Natural killer cell treated with Interleukin-12 subunit alpha and Interleukin-12 subunit beta and Interleukin-15 and Interleukin-18, amount 100 ng/mL, for 72 hours (primary cell): ENCODE data around the gene KRTAP10-6. TPM values are rescaled to one million over a fixed set of nuclear protein-coding genes. Genes with fewer than 3 reads are reported as not detected.
A peak's percentile ranks its signal among the peaks of the same experiment; 100 is the strongest.
"Not testable (repeated sequence)": the region's sequence is repeated elsewhere in the genome, so short reads cannot be mapped to it uniquely, and the experiment has no call there.

Experiments
- ATAC-seq, 2 donors: fragments of 150-1000 bp; cut with Tn5 transposase in 1 of 2; sonication (Bioruptor Pico), chemical (Tn5 transposase) in 1 of 2; 2 replicates each; pipeline ENCODE4 v1.10.0; 2021
- DNase-seq: peaks from one replicate; pipeline ENCODE4 v3.0.0; 2022; ENCODE audit warnings: low spot score
- H3K27ac Mint-ChIP-seq, 2 donors: 1 replicate in 1 of 2; 2 replicates in 1 of 2; pipeline ENCODE4 v1.8.0; 2022; ENCODE audit warnings: mixed read lengths in 2 of 2, mild to moderate bottlenecking in 1 of 2, moderate library complexity in 1 of 2
- H3K27me3 Mint-ChIP-seq, 2 donors: 1 replicate in 1 of 2; 2 replicates in 1 of 2; pipeline ENCODE4 v1.8.0; 2022; ENCODE audit warnings: mixed read lengths in 2 of 2
- H3K36me3 Mint-ChIP-seq: one replicate; pipeline ENCODE4 v1.8.0; 2022; ENCODE audit warnings: mixed read lengths
- H3K4me1 Mint-ChIP-seq, 2 donors: 1 replicate in 1 of 2; 2 replicates in 1 of 2; pipeline ENCODE4 v1.8.0; 2022; ENCODE audit warnings: low read depth in 2 of 2, mixed read lengths in 2 of 2, mild to moderate bottlenecking in 1 of 2
- H3K4me3 Mint-ChIP-seq: one replicate; pipeline ENCODE4 v1.8.0; 2022; ENCODE audit warnings: mixed read lengths
- H3K9me3 Mint-ChIP-seq: 2 replicates; pipeline ENCODE4 v1.8.0; 2022; ENCODE audit warnings: mixed read lengths
- total RNA-seq, 2 donors: library from RNA; stranded (reverse); gene quantifications; one replicate each; pipeline ENCODE4 v1.2.3, GENCODE V29; 2022

Gene KRTAP10-6
- total RNA-seq, 2 donors from 2014 or later, result not detected

GRCh38 chr21:44600118-44600978 is 8.0 kb upstream of the KRTAP10-6 start, which contains the start of gene KRTAP10-7:
TSS of gene KRTAP10-7 (plus strand) at chr21:44600597. CDS start at chr21:44600622, 25 bp downstream.
- not testable (repeated sequence) for ATAC-seq, H3K9me3 Mint-ChIP-seq, DNase-seq, H3K4me1 Mint-ChIP-seq, H3K27ac Mint-ChIP-seq, H3K4me3 Mint-ChIP-seq, H3K36me3 Mint-ChIP-seq
- peaks cover 16 to 20% of the 10 kb centered on the region in 2 donors for H3K27me3 Mint-ChIP-seq

GRCh38 chr21:44599264-44600029 is 7.1 kb upstream of the KRTAP10-6 start:
- Mint-ChIP-seq H3K36me3 (no peaks in the 10 kb centered on the region), H3K4me1 (no peaks in the 10 kb centered on the region), H3K27me3 (peaks cover 8 to 20% of the 10 kb centered on the region in 2 donors), H3K4me3 (no peak overlapping the region), H3K9me3 (no peaks in the 10 kb centered on the region), H3K27ac (no peak overlapping the region)
- no peak for ATAC-seq
- DNase-seq, result no peak

GRCh38 chr21:44598061-44598460 is 5.8 kb upstream of the KRTAP10-6 start:
- ATAC-seq (no peak), DNase-seq (no peak)
- Mint-ChIP-seq H3K36me3 (no peaks in the 10 kb centered on the region), H3K27me3 (peaks cover 8 to 18% of the 10 kb centered on the region in 2 donors), H3K4me3 (no peak overlapping the region), H3K27ac (no peak overlapping the region), H3K4me1 (peaks cover 0 to 3% of the 10 kb centered on the region in 2 donors), H3K9me3 (no peaks in the 10 kb centered on the region)

GRCh38 chr21:44596068-44596725 is 3.9 kb upstream of the KRTAP10-6 start:
- H3K27ac Mint-ChIP-seq, result no peak overlapping the region
- H3K36me3 Mint-ChIP-seq, result no peaks in the 10 kb centered on the region
- no peak for ATAC-seq
- DNase-seq, result no peak
- no peak overlapping the region for H3K4me3 Mint-ChIP-seq
- H3K27me3 Mint-ChIP-seq, result peaks cover 8 to 21% of the 10 kb centered on the region in 2 donors
- H3K9me3 Mint-ChIP-seq, result no peaks in the 10 kb centered on the region
- H3K4me1 Mint-ChIP-seq, result peaks cover 0 to 7% of the 10 kb centered on the region in 2 donors

GRCh38 chr21:44595524-44595923 is 3.2 kb upstream of the KRTAP10-6 start:
- Mint-ChIP-seq H3K27ac (no peak overlapping the region), H3K4me3 (no peak overlapping the region), H3K36me3 (no peaks in the 10 kb centered on the region), H3K4me1 (peaks cover 0 to 7% of the 10 kb centered on the region in 2 donors), H3K27me3 (peaks cover 8 to 20% of the 10 kb centered on the region in 2 donors), H3K9me3 (no peaks in the 10 kb centered on the region)
- ATAC-seq (no peak), DNase-seq (no peak)

- Mint-ChIP-seq H3K36me3 (no peaks in the 10 kb centered on the region), H3K4me3 (no peak overlapping the region), H3K27ac (no peak overlapping the region), H3K27me3 (peaks cover 8 to 18% of the 10 kb centered on the region in 2 donors), H3K9me3 (no peaks in the 10 kb centered on the region), H3K4me1 (peaks cover 0 to 7% of the 10 kb centered on the region in 2 donors)
- ATAC-seq (no peak), DNase-seq (no peak)
Measured at GRCh38 chr21:44594406-44594916, 2.2 kb upstream of the KRTAP10-6 start.

- Mint-ChIP-seq H3K27ac (no peak overlapping the region), H3K4me1 (peaks cover 0 to 7% of the 10 kb centered on the region in 2 donors), H3K4me3 (no peak overlapping the region), H3K36me3 (no peaks in the 10 kb centered on the region), H3K27me3 (peaks cover 8 to 21% of the 10 kb centered on the region in 2 donors), H3K9me3 (no peaks in the 10 kb centered on the region)
- DNase-seq, result no peak
- ATAC-seq, result no peak
Measured at GRCh38 chr21:44593598-44594405, 1.5 kb upstream of the KRTAP10-6 start.

- H3K27me3 Mint-ChIP-seq, result peaks cover 13 to 26% of the 10 kb centered on the region in 2 donors
- H3K9me3 Mint-ChIP-seq, DNase-seq: not testable (repeated sequence)
Measured at GRCh38 chr21:44591801-44592130, 539 bp downstream of the KRTAP10-6 start.

GRCh38 chr21:44590897-44591800 is 1.2 kb downstream of the KRTAP10-6 start:
- H3K4me3 Mint-ChIP-seq, result not testable (repeated sequence)

More at GRCh38 chr21:44591801-44592130, 539 bp downstream of the KRTAP10-6 start:
- ATAC-seq, H3K4me3 Mint-ChIP-seq, H3K4me1 Mint-ChIP-seq, H3K36me3 Mint-ChIP-seq, H3K27ac Mint-ChIP-seq: not testable (repeated sequence)

GRCh38 chr21:44590311-44590721 is 2.0 kb downstream of the KRTAP10-6 start:
- Mint-ChIP-seq H3K4me3 (no peak overlapping the region), H3K4me1 (peaks cover 0 to 7% of the 10 kb centered on the region in 2 donors), H3K36me3 (no peaks in the 10 kb centered on the region), H3K9me3 (no peaks in the 10 kb centered on the region), H3K27me3 (peaks cover 26 to 34% of the 10 kb centered on the region in 2 donors), H3K27ac (no peak overlapping the region)
- ATAC-seq (peak in 1 of 2 donors; percentile 6), DNase-seq (no peak)

More at GRCh38 chr21:44590897-44591800, 1.2 kb downstream of the KRTAP10-6 start:
- not testable (repeated sequence) for H3K27ac Mint-ChIP-seq, H3K36me3 Mint-ChIP-seq, DNase-seq, H3K4me1 Mint-ChIP-seq, H3K9me3 Mint-ChIP-seq
- H3K27me3 Mint-ChIP-seq, result peaks cover 19 to 30% of the 10 kb centered on the region in 2 donors
- ATAC-seq, result peak in 1 of 2 donors; percentile 38

- peaks cover 0 to 7% of the 10 kb centered on the region in 2 donors for H3K4me1 Mint-ChIP-seq
- H3K4me3 Mint-ChIP-seq, result no peak overlapping the region
- peaks cover 29 to 33% of the 10 kb centered on the region in 2 donors for H3K27me3 Mint-ChIP-seq
- no peak overlapping the region for H3K27ac Mint-ChIP-seq
- no peaks in the 10 kb centered on the region for H3K36me3 Mint-ChIP-seq
- H3K9me3 Mint-ChIP-seq, result no peaks in the 10 kb centered on the region
- ATAC-seq (peak in 1 of 2 donors; percentile 27), DNase-seq (no peak)
Measured at GRCh38 chr21:44589586-44590305, 2.6 kb downstream of the KRTAP10-6 start.
